Breast epithelium (tissue), 3 donors: ENCODE data around the gene NNT.
A peak's percentile ranks its signal among the peaks of the same experiment; 100 is the strongest.

Experiments used
- POLR2A ChIP-seq: fragments of 450-650 bp; IDR thresholded peaks from one replicate; pipeline ENCODE4 v1.6.1; 2016; ENCODE audit warnings: antibody characterized with exemption, mild to moderate bottlenecking, moderate library complexity
- POLR2AphosphoS5 ChIP-seq, 3 donors: sonication (generic); formaldehyde crosslinking; IDR thresholded peaks; one replicate each; pipeline ENCODE4 v1.6.1; 2017; ENCODE audit warnings: antibody characterized with exemption in 3 of 3
- TF ChIP-seq, protein P1 (sequence below), 3 donors: fragments of 450-650 bp; IDR thresholded peaks; one replicate each; pipeline ENCODE4 v1.5.1; 2016 to 2017; ENCODE audit warnings: antibody characterized with exemption in 3 of 3, mild to moderate bottlenecking in 3 of 3, moderate library complexity in 3 of 3

DNA sequence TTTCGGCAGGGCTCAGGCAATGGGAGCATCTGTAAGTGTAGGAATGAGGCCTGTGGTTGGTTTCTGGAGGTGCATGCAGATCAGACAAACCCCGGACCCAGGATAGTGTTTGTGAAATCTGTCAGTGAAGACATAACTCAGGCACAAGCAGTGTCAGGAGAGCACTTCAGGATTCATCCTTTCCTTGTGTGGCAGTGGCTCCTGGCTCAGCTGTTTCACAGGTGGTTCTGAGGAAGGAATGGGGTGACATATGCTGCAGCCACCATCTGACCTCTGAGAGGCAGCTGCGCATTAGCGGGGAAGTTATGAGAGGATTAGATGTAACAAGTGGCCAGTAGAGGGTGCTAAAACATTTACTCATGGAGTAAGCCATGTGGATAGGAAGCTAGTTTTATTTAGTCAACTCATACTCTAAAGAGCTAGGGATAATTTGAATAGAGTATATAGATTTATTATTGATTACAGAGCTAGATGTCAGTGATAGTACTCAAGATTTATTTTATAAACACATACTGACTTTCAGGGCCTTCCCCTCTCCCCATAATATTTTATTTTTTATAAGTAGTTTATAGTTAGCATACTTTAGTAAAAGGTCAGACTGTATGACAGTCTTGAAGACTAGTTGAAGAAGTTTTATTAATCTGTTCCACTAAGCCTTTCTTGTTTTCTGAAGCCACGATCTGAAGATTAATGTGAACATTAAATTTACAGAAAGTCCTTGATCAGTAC lies 28.4 kb downstream of the NNT start:
- TF ChIP-seq, protein P1, sequence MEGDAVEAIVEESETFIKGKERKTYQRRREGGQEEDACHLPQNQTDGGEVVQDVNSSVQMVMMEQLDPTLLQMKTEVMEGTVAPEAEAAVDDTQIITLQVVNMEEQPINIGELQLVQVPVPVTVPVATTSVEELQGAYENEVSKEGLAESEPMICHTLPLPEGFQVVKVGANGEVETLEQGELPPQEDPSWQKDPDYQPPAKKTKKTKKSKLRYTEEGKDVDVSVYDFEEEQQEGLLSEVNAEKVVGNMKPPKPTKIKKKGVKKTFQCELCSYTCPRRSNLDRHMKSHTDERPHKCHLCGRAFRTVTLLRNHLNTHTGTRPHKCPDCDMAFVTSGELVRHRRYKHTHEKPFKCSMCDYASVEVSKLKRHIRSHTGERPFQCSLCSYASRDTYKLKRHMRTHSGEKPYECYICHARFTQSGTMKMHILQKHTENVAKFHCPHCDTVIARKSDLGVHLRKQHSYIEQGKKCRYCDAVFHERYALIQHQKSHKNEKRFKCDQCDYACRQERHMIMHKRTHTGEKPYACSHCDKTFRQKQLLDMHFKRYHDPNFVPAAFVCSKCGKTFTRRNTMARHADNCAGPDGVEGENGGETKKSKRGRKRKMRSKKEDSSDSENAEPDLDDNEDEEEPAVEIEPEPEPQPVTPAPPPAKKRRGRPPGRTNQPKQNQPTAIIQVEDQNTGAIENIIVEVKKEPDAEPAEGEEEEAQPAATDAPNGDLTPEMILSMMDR (IDR thresholded peaks at IDR 0.05), result peak in 2 of 3 donors; percentile 27 to 46
- TF ChIP-seq POLR2A (no peak), POLR2AphosphoS5 (IDR thresholded peaks at IDR 0.05) (no peak)
